DMS153 treated with DMSO at 0.1 percent for 48 hours (cell line): Measurements from ENCODE around the gene NAE1.
"Not testable (repeated sequence)": the region's sequence is repeated elsewhere in the genome, so short reads cannot be mapped to it uniquely, and the experiment has no call there.

ENCODE experiments used
- DNase-seq: peaks from one replicate; lab custom pipeline; 2025; ENCODE audit not compliant: unreplicated experiment; lab: John Stamatoyannopoulos, UW

Gene NAE1

DNA sequence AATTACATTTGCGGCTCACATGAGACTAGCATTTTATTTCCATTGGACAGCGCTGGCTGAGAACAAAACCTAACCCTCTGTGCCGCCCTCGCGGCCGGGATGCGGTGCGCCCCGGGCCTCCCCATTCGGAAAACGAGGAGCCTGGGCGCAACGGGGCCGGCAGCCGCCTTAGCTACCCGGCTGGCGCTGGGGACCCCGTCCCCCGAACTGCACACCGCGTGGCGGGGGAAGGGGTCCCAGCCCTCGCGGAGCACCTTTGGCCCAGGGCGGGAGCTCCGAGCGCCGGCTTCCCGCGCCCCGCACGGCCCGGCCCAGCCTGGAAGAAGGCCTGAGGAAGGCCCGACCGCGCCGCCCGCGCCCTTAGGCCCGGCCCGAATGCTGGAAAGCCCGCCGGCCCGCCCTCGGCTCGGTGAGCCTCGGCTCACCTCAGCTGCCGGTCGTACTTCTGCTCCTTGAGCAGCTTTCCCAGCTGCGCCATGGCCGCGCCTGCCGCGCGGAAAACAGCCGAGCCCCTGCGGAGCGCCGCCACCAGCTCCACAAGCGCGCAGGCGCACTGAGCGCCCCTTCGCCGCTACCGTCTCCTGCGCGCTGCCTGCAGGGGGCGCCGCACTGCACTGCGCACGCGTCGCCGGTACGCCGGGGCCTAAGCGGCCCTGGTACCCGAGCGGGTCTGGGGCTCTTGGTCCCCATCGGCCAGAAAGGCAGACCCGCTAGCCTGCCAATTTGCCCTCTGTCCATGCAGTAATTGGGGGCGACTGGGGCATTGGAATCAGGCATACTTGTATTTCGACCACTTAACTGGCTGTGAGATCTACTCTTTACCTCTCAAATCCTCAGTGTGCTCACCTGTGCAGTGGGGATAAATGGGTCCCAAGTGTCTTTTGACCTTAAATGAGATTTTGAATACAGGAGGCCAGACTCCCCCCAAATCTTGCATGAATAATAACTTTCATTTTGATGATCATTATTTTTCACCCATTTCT is at the start of gene NAE1:
TSS of gene NAE1 (minus strand) at position 555 of the 983 bp plus-strand sequence. CDS start at position 478, 77 bp downstream.
- peak; percentile 76 for DNase-seq

DNA sequence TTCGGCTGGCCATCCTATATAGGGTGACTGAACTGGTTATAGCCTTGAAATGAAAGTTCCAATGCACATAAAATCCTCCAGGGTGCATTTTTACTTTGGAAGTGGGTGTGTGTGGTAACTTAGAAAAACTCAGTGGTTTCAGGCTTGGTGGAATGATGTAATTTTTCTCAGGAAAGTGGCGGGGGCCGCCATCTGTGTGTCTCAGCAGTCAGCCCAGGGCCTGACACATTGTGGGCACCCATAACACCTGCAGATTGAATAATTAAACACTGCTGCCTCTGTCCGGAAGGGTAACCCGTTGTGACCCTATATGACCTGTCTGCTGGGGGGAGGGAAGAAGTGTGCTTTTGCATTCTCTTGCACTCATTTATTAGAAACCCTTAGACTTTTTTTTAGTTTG is 47.3 kb upstream of the NAE1 start:
- DNase-seq: no peak

DNA sequence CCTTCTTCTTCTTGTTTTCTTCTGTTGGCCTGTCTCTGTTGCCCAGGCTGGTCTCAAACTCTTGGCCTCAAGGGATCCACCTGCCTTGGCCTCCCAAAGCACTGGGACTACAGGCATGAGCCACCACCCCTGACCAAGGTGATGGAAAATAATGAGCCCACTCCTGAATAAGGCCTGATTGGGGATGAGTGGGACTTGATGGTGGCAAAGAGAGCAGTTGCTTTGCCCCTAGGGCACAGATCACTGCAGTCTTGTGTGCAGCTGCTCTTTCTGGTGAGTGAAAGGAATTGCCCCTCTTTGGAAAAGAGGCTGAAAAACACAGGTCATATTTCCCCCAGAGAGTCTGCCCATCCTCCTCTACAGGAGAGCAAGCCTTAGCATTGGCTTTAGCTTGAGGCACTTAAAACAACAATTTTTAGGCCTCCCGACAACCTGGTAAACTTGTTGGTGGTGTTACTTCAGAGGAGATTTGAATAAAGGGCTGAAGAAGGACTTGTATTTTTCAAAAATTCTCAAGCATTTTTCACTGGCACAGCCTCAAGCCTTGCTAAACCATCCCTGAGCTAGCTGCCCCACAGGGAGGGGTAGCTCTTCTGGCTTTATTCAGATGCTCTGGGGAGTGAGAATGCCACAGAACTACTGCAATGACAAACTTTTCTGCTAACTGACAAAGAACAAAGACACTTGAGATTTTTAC is 43.5 kb upstream of the NAE1 start:
- DNase-seq: no peak

DNA sequence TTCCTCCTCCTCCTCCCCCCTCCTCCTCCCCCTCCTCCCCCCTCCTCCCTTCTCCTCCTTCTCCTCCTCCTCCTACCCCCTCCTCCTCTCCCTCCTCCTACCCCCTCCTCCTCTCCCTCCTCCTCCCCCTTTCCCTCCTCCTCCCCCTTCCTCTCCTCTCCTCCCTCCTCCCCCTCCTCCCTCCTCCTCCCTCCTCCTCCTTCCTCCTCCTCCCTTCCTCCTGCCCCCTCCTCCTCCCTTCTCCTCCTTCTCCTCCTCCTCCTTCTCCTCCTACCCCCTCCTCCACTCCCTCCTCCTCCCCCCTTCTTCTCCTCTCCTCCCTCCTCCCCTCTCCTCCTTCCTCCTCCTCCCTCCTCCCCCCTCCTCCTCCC is 42.9 kb upstream of the NAE1 start:
- DNase-seq: no peak

DNA sequence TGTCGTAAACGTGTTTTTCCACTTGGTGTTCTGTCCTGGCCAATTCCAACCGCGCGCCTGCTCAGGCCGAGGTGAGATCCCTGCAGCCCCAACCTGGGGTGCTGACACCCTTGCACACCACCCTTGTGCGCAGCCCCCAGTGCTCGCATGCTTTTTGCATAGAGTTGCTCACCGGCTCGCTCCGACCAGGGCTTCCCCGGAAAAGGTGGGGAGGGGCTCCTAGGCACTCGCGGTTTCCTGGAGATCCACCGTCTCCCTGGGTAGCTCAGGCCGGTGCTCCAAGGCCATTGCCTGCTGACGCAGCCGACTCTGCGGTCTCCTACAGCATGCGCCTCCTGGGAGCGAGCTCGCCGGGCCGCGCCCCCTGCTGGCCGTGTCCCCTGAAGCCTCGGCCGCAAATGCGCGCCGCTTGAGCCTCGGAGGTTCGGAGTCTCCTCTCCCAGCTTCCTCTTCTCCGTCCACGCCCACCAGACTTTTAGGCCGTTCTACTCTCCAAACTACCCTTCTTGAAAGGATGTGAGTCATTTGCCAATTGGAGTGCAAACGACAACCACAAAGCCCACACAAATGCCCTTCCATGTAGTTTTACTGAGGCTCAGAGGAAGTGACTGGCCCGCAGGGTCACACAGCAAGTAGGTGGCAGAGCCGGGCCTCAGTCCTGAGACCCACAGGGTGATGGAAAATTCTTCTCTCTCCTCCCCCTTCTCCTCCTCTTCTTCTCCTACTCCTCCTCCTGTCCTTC is 42.3 kb upstream of the NAE1 start:
- peak; percentile 87 for DNase-seq

DNA sequence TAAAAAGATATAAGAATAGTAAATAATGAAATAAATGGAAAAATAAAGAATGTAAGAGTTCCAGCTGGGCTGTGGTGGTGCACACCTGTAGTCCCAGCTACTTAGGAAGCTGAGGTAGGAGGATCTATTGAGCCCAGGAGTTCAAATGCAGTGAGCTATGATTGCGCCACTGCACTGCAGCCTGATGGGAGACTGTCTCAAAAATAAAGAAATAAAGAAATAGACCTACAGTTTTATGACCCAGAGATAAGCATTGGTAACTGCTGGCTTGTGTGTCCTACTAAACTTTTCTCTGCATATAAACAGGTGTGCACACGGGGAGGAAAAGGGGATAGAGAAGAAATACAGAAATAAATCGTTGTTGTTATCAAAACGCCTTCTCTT is 41.8 kb upstream of the NAE1 start:
- no peak for DNase-seq

DNA sequence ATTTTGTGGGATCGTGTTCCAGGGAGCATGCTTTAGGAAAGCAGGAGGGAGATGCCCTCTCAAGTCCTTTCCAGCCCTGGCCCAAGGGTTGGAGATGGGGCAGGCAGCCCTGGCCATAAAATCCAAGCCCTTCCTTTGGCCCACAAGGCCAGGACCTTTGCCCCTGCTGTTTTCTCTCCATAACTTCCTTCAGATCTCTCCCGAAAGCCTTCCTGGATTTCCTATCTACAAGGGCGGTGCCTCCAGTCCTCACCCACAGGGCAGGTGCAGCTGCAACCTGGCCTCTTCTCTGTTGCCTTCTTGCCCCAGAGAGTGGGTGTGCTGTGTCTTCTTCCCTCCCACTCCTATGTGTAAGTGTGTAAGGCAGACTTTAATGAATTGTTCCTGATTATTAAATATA is 41.1 kb upstream of the NAE1 start:
- no peak for DNase-seq

DNA sequence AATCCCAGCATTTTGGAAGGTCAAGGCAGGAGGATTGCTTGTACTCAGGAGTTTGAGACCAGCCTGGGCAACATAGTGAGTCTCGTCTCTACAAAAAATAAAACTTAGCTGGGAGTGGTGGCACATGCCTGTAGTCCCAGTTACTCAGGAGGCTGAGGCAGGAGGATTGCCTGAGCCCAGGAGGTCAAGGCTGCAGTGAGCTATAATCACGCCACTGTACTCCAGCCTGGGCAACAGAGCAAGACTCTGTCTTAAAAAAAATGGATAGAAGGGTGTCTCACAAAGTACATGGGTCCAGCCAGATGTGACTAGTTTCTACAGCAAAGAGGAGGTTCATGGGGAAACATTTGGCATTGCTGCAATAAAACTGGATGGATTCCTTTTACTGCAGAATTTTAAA is 40.6 kb upstream of the NAE1 start:
- not testable (repeated sequence) for DNase-seq

DNA sequence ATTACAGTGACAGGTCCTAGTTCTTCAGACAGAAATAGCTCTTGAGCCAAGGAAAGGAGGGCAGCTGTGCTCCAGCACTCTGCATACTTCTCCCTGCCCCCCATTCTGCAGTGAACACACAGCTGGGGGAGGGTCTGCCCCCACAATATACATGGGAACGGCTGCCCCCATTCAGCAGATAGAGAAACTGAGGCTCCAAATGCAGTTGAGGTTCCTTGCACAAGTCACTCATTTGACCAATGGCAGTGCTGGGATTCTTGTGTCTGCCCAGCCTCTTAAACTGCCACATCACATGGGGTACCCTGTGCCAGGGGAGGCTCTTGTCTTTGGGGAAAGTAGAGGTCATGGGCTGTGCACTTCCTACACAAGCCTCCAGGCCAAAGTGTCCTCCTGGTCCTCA is 38.6 kb upstream of the NAE1 start:
- no peak for DNase-seq

DNA sequence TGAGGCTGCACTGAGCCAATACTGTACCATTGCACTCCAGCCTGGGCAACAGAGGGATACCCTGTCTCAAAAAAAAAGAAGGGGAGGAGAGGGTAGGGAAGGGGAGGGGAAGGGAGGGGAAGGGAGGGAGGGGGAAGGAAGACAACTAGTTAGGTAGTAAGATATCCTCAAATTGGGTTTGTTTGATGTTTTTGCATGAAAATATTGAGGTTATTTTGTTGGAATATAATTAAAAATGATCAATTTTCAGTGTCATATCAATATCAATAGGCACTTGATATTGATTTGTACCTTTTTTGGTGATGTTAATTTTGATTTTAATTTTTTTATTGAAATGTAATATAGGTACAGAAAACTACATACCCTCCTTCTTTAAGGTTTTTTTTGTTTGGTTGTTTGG is 32.9 kb upstream of the NAE1 start:
- DNase-seq: no peak

DNA sequence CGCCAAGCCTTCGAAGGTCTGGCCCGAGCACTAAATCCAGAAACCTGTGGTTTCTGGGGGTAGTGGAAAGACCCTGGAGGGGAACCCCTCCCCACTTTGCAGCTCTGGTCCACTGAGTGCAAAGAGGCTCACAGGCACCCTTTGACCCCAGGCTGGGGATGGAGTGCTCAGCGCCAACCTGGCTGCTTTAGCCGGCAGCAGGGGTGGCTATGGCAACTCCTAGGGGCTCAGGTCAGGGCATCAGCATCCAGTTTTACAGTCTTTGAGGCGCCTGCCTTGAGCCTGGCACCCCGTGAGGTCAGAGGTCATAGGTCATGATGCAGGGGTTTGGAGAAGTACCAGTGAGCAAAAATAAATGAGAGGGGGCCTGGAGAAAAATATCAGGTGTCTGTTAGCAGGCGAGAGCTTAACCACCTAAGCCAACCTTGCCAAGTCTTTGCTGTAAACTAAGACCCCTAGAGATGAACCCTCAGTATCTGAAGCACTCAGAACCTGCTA is 31.3 kb upstream of the NAE1 start:
- no peak for DNase-seq

DNA sequence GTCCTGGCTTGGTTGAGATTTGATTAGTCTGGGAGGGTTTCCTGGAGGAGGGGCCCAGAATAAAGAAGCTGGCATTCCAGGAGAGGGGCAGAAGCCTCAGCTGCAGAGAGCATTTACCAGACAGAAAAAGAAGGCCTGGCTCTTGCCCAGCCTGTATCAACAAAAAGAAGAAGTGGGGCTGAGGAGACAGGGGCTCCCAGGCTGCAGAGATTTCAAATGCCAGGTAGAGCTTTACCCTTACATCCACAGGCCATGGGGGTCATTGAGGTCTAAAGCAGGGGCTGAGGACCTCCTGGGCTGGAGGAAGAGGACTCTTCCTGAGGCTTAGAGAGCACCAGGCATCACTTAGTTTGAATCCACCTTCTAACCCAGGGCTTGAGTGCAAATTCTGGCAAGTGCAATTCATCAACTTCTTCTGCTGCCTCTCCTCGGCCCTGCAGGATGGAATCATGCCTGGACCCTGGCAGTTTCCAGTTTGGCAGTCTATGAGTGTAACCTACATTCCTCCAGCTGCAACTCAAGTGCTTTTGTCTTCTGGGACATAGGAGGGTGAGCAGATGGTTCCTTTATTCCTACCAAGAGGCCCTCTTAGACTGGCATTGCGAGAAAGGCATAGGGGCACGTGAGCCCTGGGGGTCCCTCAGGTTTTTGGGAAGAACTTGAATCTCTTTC is 28.8 kb upstream of the NAE1 start:
- DNase-seq: no peak

DNA sequence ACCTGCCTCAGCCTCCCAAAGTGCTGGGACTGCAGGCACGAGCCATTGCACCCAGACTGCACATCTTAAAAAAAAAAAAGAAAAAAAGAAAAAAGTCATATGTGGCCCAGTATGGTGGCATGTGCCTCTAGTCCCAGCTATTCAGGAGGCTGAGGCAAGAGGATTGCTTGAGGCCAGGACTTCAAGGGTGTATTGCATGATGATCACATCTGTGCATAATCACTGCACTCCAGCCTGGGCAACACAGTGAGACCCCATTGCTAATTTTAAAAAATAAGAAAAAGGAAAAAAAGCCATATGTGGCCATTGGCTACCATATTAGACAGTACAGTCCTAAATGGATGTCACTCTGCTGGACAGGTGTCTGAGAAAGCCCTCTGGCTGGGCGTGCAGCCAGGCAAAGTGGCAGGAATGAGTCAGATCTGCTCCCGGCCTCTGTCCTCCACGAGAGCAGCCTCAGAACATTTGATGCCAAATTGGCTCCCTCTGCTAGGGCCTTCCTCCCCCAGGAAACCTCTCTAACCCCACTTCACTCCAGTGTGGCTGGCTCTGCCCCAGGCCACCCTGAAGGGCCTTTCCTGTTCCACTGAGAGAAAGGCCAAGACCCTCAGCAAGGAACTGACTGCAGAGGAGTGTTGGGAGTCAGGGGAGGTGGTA is 28.1 kb upstream of the NAE1 start:
- no peak for DNase-seq

DNA sequence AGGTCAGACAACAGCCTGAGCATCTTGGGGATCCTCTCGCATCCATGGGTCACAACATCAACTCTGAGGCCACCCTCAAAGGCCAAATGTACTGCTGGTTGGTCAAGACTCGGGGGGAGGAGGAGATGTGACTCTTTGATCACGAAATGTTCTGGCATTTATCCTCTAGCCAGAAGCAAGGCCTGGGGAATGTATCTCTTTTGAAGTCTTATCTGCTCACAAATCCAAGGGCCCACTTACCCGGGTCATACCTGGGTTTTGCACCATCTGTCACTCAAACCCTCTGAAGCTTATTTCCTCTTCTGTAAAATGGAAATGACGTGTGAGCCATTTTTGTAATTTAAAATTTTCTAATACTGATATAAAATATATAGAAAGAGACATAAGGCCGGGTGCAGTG is 26.7 kb upstream of the NAE1 start:
- DNase-seq: no peak

DNA sequence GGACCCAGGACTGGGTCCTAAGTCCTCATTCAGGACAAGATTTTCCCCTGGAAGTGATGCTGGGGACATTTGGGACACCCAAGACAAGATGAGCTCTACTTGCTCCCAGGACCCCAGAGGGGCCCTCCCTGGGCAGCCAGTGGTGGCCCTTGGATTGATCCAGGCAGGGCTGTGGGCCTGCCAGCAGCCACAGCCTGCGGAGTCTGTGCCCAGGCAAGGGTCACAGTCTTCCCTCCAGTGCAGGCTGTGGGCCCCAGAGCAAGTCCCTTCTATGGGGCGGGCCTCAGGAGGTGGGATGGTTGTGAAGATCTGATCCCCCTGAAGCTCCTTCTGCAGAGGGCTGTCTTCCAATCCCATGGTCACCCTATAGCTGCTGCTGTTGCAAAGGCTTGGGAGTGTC is 26.0 kb upstream of the NAE1 start:
- no peak for DNase-seq

DNA sequence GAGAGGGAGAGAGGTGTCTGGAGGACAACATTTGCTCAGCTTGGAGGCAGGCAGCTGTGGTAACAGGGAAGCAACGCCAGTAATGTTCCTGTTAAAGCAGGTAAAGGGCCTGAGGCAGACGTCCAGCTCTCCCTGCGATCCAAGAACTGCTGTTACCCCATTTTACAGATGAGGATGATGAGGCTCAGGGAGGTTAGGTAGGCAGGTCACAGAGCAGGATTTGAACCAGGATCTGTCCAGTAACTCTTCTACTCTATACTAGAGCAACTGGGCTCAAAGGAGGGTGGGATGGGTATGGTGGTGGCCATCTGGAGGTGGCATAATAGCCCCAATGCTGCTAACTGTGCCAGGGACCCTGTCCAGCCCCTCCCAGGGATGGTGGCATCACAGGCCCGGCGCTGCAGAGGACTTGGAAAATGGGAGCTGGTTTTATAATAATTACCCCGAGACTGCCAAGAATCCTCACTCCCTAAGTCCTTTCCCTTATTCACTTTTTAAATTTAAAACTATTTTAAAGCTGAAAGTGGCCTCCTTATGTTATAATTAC is 25.5 kb upstream of the NAE1 start:
- DNase-seq: no peak

DNA sequence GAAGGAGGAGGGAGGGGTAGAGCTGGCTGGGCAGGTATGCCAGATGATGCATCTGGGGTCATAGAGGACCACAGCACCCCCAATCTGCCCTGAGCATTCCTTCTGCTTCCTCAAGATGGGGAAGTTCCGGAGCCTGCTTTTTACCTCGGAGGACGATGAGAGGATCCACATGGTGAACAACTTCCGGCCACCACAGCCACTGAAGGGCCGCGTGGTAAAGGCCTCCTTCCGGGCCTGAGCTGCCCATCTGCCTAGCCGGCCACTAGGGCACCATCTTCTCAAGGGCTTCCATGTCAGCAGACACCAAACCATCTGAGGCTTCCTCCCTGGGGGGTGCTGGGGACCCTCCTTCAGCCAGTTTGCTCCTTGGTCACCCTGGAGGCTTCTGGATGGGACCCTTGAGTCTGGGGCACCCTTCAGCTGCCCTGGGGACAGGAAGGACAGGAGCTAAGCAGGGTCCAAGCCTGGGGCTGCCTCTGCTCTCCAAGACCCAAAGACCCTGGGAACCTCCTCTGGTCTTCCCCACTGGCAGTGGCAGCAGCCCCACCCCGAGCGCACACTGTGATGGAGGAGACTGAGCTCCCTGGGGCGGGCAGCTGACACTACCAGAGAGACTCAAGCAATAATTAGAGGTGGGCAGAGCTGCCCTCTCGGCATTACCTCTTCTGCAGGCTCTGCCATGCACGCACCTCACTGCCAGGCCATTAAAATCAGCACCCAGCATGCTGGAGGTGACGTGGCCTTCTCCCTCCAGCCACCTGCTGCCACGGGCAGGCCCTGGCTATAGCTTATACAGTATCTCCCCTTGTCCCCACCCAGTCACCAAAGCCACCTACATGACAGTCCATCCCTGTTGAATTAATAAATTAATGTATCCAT is 22.7 kb upstream of the NAE1 start:
- no peak for DNase-seq

DNA sequence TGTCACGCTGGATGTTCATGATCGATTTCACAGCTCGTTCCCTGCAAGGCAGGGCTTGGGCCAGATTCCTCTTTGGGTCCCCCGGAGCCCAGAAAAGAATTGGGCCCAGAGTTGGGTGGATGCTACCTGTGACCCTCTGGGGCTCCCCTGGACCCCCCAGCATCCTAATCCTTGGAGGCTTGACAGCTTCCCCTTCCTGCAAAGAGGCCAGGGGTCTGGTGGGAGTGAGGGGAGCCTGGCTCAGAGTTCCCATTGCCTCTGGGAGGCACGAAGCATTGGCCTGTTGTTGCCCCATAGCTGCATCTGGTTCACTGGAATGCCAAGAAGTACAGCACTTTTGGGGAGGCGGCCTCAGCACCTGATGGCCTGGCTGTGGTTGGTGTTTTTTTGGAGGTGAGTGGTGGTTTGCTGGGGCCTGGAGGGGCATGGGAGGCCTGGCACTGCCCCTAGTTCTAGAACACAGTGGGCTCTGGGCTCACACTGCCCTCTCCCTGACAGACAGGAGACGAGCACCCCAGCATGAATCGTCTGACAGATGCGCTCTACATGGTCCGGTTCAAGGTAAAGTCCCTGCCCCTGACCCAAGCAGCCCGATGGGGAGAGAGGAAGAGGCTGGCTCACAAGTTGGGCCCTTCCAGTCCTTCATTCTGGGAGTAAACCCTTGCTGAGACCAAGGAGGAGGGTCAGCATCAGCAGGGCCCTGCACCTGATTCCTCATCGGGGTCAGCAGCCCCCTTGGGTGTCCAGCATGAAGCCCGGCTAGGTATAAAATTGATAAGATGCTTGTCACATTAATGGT is 20.6 kb upstream of the NAE1 start:
- DNase-seq: no peak
